SH-SY5Y (cell line): ENCODE results near the gene MDFI.

ENCODE experiments used
- GATA2 ChIP-seq: IDR thresholded peaks from 2 replicates; pipeline ENCODE4 v1.6.1; 2011; ENCODE audit warnings: mild to moderate bottlenecking, low read depth, low read length
- GATA3 ChIP-seq: IDR thresholded peaks from 2 replicates; pipeline ENCODE4 v1.6.1; 2011; ENCODE audit warnings: low read depth, mild to moderate bottlenecking, low read length, moderate library complexity

Gene MDFI

GRCh38 chr6:41638935-41639808, 904 bp downstream of the MDFI start:
- TF ChIP-seq GATA2 (no peak), GATA3 (no peak)

- TF ChIP-seq GATA2: no peak
- TF ChIP-seq GATA3: no peak
Observed at GRCh38 chr6:41639809-41640371, 1.6 kb downstream of the MDFI start.

GRCh38 chr6:41640426-41640825, 2.2 kb downstream of the MDFI start:
- TF ChIP-seq GATA2 (no peak), GATA3 (no peak)

GRCh38 chr6:41641352-41641925, 3.2 kb downstream of the MDFI start:
- no peak for TF ChIP-seq GATA2
- no peak for TF ChIP-seq GATA3

GRCh38 chr6:41642090-41642959, 4.1 kb downstream of the MDFI start:
- no peak for TF ChIP-seq GATA2
- TF ChIP-seq GATA3: no peak

- no peak for TF ChIP-seq GATA2
- no peak for TF ChIP-seq GATA3
Observed at GRCh38 chr6:41642960-41643898, 5.0 kb downstream of the MDFI start.

- TF ChIP-seq GATA2: no peak
- TF ChIP-seq GATA3: no peak
Observed at GRCh38 chr6:41643899-41644269, 5.6 kb downstream of the MDFI start.

- TF ChIP-seq GATA3 (no peak), GATA2 (no peak)
Observed at GRCh38 chr6:41644297-41644879, 6.1 kb downstream of the MDFI start.

GRCh38 chr6:41645007-41645618, 6.8 kb downstream of the MDFI start:
- no peak for TF ChIP-seq GATA2
- no peak for TF ChIP-seq GATA3

GRCh38 chr6:41646026-41646795, 7.9 kb downstream of the MDFI start:
- TF ChIP-seq GATA3 (no peak), GATA2 (no peak)

- TF ChIP-seq GATA2 (no peak), GATA3 (no peak)
Observed at GRCh38 chr6:41647061-41647511, 8.8 kb downstream of the MDFI start.

- no peak for TF ChIP-seq GATA3
- no peak for TF ChIP-seq GATA2
Observed at GRCh38 chr6:41648070-41648585, 9.9 kb downstream of the MDFI start.
